ENCODE measurements around the gene APBB3.

DNA sequence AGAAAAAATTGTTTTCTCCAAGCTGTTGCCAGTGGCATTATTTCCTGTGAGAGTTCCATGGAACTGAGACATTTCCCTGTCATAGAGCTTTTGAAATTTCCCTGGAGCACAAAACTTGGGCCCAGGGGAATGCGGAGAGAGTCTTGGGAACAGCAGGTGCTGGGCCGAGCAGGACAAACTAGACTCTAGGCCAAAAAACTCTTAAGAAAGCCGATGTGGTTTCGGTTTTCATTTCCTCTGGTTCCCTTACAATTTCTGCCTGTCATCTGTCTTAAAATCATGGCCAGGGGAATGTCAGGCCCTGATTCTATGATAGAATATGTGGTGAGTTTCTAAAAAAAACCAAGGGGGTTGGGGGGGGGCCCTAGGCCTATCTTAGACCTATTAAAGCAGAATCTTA, 4.8 kb upstream of the APBB3 start:
- no peak for TF ChIP-seq POLR2A (IDR thresholded peaks at IDR 0.05)
- TF ChIP-seq, protein P1, sequence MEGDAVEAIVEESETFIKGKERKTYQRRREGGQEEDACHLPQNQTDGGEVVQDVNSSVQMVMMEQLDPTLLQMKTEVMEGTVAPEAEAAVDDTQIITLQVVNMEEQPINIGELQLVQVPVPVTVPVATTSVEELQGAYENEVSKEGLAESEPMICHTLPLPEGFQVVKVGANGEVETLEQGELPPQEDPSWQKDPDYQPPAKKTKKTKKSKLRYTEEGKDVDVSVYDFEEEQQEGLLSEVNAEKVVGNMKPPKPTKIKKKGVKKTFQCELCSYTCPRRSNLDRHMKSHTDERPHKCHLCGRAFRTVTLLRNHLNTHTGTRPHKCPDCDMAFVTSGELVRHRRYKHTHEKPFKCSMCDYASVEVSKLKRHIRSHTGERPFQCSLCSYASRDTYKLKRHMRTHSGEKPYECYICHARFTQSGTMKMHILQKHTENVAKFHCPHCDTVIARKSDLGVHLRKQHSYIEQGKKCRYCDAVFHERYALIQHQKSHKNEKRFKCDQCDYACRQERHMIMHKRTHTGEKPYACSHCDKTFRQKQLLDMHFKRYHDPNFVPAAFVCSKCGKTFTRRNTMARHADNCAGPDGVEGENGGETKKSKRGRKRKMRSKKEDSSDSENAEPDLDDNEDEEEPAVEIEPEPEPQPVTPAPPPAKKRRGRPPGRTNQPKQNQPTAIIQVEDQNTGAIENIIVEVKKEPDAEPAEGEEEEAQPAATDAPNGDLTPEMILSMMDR (IDR thresholded peaks at IDR 0.05): no peak

Data from vagina (tissue), 2 donors.